Mesenchymal stem cell (in vitro differentiated cells and primary cell): ENCODE data around the gene MED27.

ENCODE experiments used
- DNase-seq: peaks from one replicate; pipeline ENCODE4 v3.0.0-alpha.2; 2013
- H2AFZ ChIP-seq: one replicate; pipeline ENCODE4 v1.6.1; 2013; ENCODE audit warnings: low read depth, mild to moderate bottlenecking, control low read depth, inconsistent platforms, low read length, moderate library complexity
- H2AK5ac ChIP-seq: 2 replicates; pipeline ENCODE4 v1.6.1; 2013; ENCODE audit warnings: low read length, moderate library complexity, mild to moderate bottlenecking, inconsistent platforms; ENCODE audit not compliant: severe bottlenecking
- H2BK120ac ChIP-seq: one replicate; pipeline ENCODE4 v1.6.1; 2013; ENCODE audit warnings: low read depth, mild to moderate bottlenecking, inconsistent platforms, low read length, moderate library complexity
- H2BK12ac ChIP-seq, 2 experiments: one replicate each; pipeline ENCODE4 v1.6.1; 2013; ENCODE audit warnings: inconsistent platforms in 2 of 2, low read length in 2 of 2, mild to moderate bottlenecking in 2 of 2, moderate library complexity in 2 of 2, control low read depth in 1 of 2
- H2BK15ac ChIP-seq: one replicate; pipeline ENCODE4 v1.6.1; 2013; ENCODE audit warnings: mild to moderate bottlenecking, low read depth, inconsistent platforms; ENCODE audit not compliant: poor library complexity, severe bottlenecking
- H2BK5ac ChIP-seq: 2 replicates; pipeline ENCODE4 v1.6.1; 2013; ENCODE audit warnings: low read depth, mild to moderate bottlenecking, low read length, control low read depth, inconsistent platforms; ENCODE audit not compliant: poor library complexity, severe bottlenecking
- H3K14ac ChIP-seq, 2 experiments: one replicate each; pipeline ENCODE4 v1.6.1; 2013; ENCODE audit warnings: inconsistent platforms in 2 of 2, low read length in 2 of 2, control low read depth in 1 of 2, mild to moderate bottlenecking in 1 of 2, moderate library complexity in 1 of 2
- H3K18ac ChIP-seq, 2 experiments: one replicate each; pipeline ENCODE4 v1.6.1; 2013; ENCODE audit warnings: inconsistent platforms in 2 of 2, low read length in 2 of 2, control low read depth in 1 of 2, low read depth in 1 of 2, mild to moderate bottlenecking in 1 of 2
- H3K23ac ChIP-seq, 2 experiments: one replicate each; pipeline ENCODE4 v1.6.1; 2013; ENCODE audit warnings: inconsistent platforms in 2 of 2, low read length in 2 of 2, mild to moderate bottlenecking in 2 of 2, moderate library complexity in 2 of 2, control low read depth in 1 of 2
- H3K27ac ChIP-seq: 2 replicates; pipeline ENCODE4 v1.5.1; 2013; ENCODE audit warnings: mild to moderate bottlenecking, moderate library complexity, low read length, control low read depth, inconsistent platforms; ENCODE audit not compliant: poor library complexity, severe bottlenecking
- H3K27me3 ChIP-seq, 2 experiments: 2 replicates each; pipeline versions ENCODE4 v1.6.1 to v1.7.0; 2013; ENCODE audit warnings: low read length in 2 of 2, mild to moderate bottlenecking in 2 of 2, moderate library complexity in 2 of 2, control low read depth in 1 of 2, inconsistent platforms in 1 of 2; ENCODE audit not compliant: control insufficient read depth in 1 of 2, insufficient read depth in 1 of 2
- H3K36me3 ChIP-seq, 2 experiments: 2 replicates each; pipeline versions ENCODE4 v1.6.1 to v1.7.0; 2013; ENCODE audit warnings: low read length in 2 of 2, control low read depth in 1 of 2, inconsistent platforms in 1 of 2, low read depth in 1 of 2, mild to moderate bottlenecking in 1 of 2; ENCODE audit not compliant: insufficient read depth in 2 of 2, control insufficient read depth in 1 of 2
- H3K4ac ChIP-seq, 2 experiments: one replicate each; pipeline ENCODE4 v1.6.1; 2013; ENCODE audit warnings: inconsistent platforms in 2 of 2, low read length in 2 of 2, mild to moderate bottlenecking in 2 of 2, moderate library complexity in 2 of 2, control low read depth in 1 of 2, low read depth in 1 of 2
- H3K4me1 ChIP-seq: 2 replicates; pipeline ENCODE4 v1.6.1; 2013; ENCODE audit warnings: low read depth, low read length, control low read depth; ENCODE audit not compliant: control insufficient read depth, insufficient read depth
- H3K4me2 ChIP-seq: 2 replicates; pipeline ENCODE4 v1.6.1; 2013; ENCODE audit warnings: low read length, mild to moderate bottlenecking, inconsistent platforms; ENCODE audit not compliant: poor library complexity, severe bottlenecking
- H3K4me3 ChIP-seq, 2 experiments: 2 replicates each; pipeline versions ENCODE4 v1.5.1 to v1.7.0; 2013; ENCODE audit warnings: low read length in 2 of 2, mild to moderate bottlenecking in 2 of 2, control low read depth in 1 of 2, low read depth in 1 of 2; ENCODE audit not compliant: insufficient read depth in 1 of 2
- H3K79me1 ChIP-seq: replicated peaks from 2 replicates; pipeline ENCODE4 v1.6.1; 2013; ENCODE audit warnings: mild to moderate bottlenecking, control low read depth, low read length, inconsistent platforms; ENCODE audit not compliant: poor library complexity, severe bottlenecking
- H3K9ac ChIP-seq: 2 replicates; pipeline ENCODE4 v1.7.0; 2013; ENCODE audit warnings: mild to moderate bottlenecking, low read length, moderate library complexity
- H3K9me3 ChIP-seq: 2 replicates; pipeline ENCODE4 v1.7.0; 2013; ENCODE audit warnings: mild to moderate bottlenecking, low read length; ENCODE audit not compliant: control insufficient read depth
- H4K8ac ChIP-seq: one replicate; pipeline ENCODE4 v1.6.1; 2013; ENCODE audit warnings: inconsistent platforms, mild to moderate bottlenecking, low read length, moderate library complexity
- H4K91ac ChIP-seq: one replicate; pipeline ENCODE4 v1.6.1; 2013; ENCODE audit warnings: mild to moderate bottlenecking, low read length, inconsistent platforms
- WGBS: methylation state at CpG from one replicate; pipeline ENCODE4 v1.1.7; 2013; ENCODE audit warnings: mixed read lengths; 5-methylcytosine and 5-hydroxymethylcytosine counted together

The MED27 gene

GRCh38 chr9:131968632-131969031 lies 111.0 kb downstream of the MED27 start:
- no peaks in the 10 kb centered on the region for H3K4me1 ChIP-seq
- WGBS = 90% methylated on average over 9 of the region's 9 CpGs

GRCh38 chr9:131965841-131966240 lies 113.8 kb downstream of the MED27 start:
- WGBS = 65% methylated on average over 6 of the region's 7 CpGs
- Histone ChIP-seq H3K36me3 (no peaks in the 10 kb centered on the region), H4K91ac (no peak overlapping the region)

More at GRCh38 chr9:131968632-131969031, 111.0 kb downstream of the MED27 start:
- Histone ChIP-seq H4K8ac (no peak overlapping the region), H3K4me3 (no peak overlapping the region), H3K14ac (no peak overlapping the region), H2AK5ac (no peak overlapping the region), H3K9me3 (no peaks in the 10 kb centered on the region), H3K18ac (no peak overlapping the region), H2BK5ac (no peak overlapping the region), H3K79me1 (peaks cover 28% of the 10 kb centered on the region), H2BK15ac (no peak overlapping the region), H2BK120ac (no peak overlapping the region), H3K4ac (no peak overlapping the region), H4K91ac (no peak overlapping the region), H3K36me3 (no peaks in the 10 kb centered on the region), H3K27me3 (no peaks in the 10 kb centered on the region), H2AFZ (no peak overlapping the region), H2BK12ac (no peak overlapping the region), H3K27ac (no peak overlapping the region), H3K4me2 (no peak overlapping the region), H3K9ac (no peak overlapping the region), H3K23ac (no peak overlapping the region)
- no peak for DNase-seq

DNA sequence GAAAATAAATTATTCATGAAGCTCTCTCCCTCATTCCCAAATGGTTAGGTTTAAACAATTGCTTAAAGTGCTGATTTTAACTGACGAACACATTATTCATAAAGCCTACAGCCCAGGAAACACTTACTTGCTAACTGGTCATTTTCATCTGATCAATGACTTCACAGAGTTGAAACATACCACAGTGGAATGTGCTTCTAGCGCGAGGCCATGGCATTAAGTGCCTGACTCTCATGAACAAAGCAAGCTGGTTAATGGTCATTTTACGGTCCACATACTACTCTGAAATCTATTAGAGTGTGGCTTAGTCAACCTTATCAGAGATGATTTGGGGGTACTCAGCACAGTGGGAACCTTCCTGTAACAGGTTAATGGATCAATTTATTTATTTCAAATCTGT lies 114.6 kb downstream of the MED27 start:
- Histone ChIP-seq H3K4ac (no peak overlapping the region), H2AFZ (no peak overlapping the region), H4K8ac (no peak overlapping the region), H2BK5ac (no peak overlapping the region), H3K36me3 (no peaks in the 10 kb centered on the region), H3K9me3 (no peaks in the 10 kb centered on the region), H3K4me2 (no peak overlapping the region), H3K4me1 (peaks cover 6% of the 10 kb centered on the region), H3K14ac (peak overlapping the region in 1 of 2 experiments; percentile 18), H2BK12ac (no peak overlapping the region), H3K4me3 (no peak overlapping the region), H3K18ac (no peak overlapping the region), H2BK120ac (no peak overlapping the region), H3K27ac (no peak overlapping the region), H3K9ac (no peak overlapping the region), H4K91ac (no peak overlapping the region), H2BK15ac (no peak overlapping the region), H2AK5ac (no peak overlapping the region), H3K23ac (no peak overlapping the region), H3K27me3 (no peaks in the 10 kb centered on the region), H3K79me1 (peaks cover 16% of the 10 kb centered on the region)
- 89% methylated on average over 4 of the region's 4 CpGs for WGBS
- no peak for DNase-seq

More at GRCh38 chr9:131965841-131966240, 113.8 kb downstream of the MED27 start:
- Histone ChIP-seq H3K18ac (no peak overlapping the region), H2AK5ac (no peak overlapping the region), H3K79me1 (peaks cover 19% of the 10 kb centered on the region), H3K23ac (no peak overlapping the region), H2BK12ac (no peak overlapping the region), H2BK120ac (no peak overlapping the region), H3K4ac (no peak overlapping the region), H2BK15ac (no peak overlapping the region), H2AFZ (no peak overlapping the region), H3K14ac (no peak overlapping the region), H3K9me3 (no peaks in the 10 kb centered on the region), H4K8ac (no peak overlapping the region), H3K27ac (no peak overlapping the region), H3K4me1 (peaks cover 4% of the 10 kb centered on the region), H3K4me2 (no peak overlapping the region), H3K9ac (no peak overlapping the region), H2BK5ac (no peak overlapping the region), H3K4me3 (no peak overlapping the region), H3K27me3 (no peaks in the 10 kb centered on the region)
- DNase-seq = no peak

DNA sequence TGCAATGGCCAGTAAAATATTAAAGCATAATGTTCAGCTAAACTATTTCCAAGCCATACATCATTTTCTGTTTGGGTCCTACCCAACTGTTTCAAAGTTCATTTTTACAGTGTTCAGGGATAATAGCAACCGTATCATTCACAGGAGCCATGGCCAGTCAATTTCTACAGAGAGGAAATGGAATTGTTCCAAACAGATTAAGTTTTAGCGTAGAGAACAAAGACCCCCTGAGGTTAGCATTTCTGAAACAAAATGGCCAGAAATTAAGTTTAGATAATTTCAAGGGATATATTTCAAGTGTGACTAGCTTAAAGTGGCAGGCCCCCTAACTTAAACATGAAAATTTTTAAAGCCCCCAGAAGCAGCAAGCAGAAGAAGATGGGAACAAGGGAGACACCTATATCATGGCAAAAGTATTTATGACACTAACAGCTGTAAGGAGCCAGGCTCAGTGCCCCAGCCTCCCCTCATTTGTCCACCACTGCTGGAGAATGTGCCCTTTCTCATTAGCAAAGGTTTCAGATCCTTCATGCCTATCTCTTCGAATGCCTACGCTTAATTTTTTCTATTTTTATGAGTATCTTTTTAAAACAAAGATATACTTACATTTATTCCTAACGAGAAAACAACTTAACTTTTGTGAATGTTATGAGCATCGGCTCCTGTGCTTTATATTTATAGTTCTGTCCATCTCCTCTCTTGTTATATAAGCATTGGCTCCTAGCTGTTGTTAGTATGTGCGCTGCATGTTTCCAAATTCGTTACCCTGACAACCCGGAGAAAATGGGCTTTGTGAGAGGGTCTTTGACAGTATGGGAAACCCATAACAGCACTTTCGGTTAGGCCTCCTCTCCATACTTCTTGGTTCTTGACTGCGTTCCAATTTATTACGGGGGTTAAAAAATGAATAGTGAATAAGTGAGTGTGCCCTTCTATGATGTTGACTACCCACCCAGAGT lies 116.3 kb downstream of the MED27 start:
- Histone ChIP-seq H2BK15ac (no peak overlapping the region), H3K27me3 (no peaks in the 10 kb centered on the region), H2BK12ac (no peak overlapping the region), H3K18ac (no peak overlapping the region), H4K8ac (no peak overlapping the region), H3K4me2 (no peak overlapping the region), H2BK120ac (no peak overlapping the region), H3K23ac (no peak overlapping the region), H3K4me1 (peaks cover 6% of the 10 kb centered on the region), H3K4me3 (no peak overlapping the region), H2AFZ (no peak overlapping the region), H3K14ac (no peak overlapping the region), H2BK5ac (no peak overlapping the region), H3K4ac (no peak overlapping the region), H2AK5ac (no peak overlapping the region), H3K36me3 (peaks cover 0 to 4% of the 10 kb centered on the region in 2 experiments), H3K9me3 (no peaks in the 10 kb centered on the region), H3K79me1 (peaks cover 14% of the 10 kb centered on the region), H3K27ac (no peak overlapping the region), H4K91ac (no peak overlapping the region), H3K9ac (no peak overlapping the region)
- no peak for DNase-seq
- 97% methylated on average over 9 of the region's 12 CpGs for WGBS
